Left kidney (tissue), 2 donors: ENCODE measurements around the gene PTPN12. TPM values are rescaled to one million over a fixed set of nuclear protein-coding genes. Genes with fewer than 3 reads are reported as not detected.
A peak's percentile ranks its signal among the peaks of the same experiment; 100 is the strongest.
"Not testable (repeated sequence)": the region's sequence is repeated elsewhere in the genome, so short reads cannot be mapped to it uniquely, and the experiment has no call there.

Source experiments
- DNase-seq: peaks from one replicate; pipeline ENCODE4 v3.0.0-alpha.2; 2013
- polyA plus RNA-seq: library from polyadenylated mRNA; unstranded; fragments of 120-200 nt; gene quantifications from one replicate; pipeline ENCODE4 v1.2.1, GENCODE V29; 2013; ENCODE audit not compliant: insufficient read length

Gene PTPN12
- polyA plus RNA-seq, 1 donor, result 113 TPM

DNA sequence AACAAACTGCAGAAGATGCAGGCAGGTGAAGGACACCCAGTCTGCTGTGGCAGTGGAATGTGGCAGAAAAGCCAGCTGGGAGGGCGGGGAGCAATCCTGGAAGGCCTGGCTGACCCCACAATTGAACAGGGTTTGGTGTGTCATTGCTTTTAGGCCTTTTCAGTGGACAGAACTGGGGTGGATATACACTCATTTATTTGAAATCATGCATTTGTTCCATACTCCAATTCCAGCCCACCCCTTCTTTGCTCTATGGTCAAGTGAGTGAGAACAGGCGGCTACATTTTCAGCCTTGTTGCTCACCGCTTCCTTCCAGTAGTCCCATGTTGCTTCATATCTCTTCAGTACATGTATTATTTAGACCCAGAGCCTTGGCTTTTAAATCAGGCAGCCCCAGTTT, 39.8 kb downstream of the PTPN12 start:
- DNase-seq, result no peak

DNA sequence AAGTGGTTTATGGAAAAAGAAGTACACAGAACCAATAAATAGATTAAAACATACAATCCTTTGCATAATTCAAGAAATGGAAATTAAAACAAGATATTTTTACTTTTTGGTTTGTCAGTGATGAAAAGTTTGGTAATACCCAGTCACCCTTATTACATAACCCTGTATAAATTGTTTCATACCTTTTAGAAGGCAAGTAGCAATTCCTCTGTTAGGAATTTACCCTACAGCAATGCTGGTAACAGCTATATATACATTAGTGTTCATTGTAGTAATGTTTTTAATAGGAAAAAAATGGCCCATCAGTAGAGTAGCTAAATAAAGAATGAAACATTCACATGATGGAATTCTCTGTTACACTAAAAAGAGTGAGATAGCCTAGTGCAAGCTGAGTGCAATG, 42.7 kb downstream of the PTPN12 start:
- no peak for DNase-seq

DNA sequence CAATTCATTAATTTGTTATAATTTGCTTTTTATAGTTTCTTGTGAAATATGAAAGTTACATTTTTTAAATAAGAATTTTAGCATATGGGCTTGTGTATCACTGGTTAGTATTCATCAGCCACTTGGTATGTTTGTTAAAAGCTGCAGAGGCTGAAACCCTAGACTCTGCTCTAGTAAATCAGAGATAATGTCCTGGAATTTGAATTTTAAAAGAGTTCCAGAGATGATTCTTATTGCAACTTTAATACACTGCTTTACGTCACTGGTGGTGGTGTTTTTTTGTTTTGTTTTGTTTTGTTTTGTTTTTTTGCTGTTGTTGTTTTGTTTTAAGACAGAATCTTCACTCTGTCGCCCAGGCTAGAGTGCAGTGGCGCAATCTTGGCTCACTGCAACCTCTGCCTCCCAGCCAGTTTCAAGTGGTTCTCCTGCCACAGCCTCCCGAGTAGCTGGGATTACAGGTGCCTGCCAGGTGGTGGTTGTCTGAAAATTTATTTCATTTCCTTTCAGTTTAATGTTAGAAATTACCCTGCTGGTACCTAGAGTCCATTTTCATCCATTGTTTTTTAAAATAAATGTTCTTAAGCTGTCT, 43.8 kb downstream of the PTPN12 start:
- no peak for DNase-seq

DNA sequence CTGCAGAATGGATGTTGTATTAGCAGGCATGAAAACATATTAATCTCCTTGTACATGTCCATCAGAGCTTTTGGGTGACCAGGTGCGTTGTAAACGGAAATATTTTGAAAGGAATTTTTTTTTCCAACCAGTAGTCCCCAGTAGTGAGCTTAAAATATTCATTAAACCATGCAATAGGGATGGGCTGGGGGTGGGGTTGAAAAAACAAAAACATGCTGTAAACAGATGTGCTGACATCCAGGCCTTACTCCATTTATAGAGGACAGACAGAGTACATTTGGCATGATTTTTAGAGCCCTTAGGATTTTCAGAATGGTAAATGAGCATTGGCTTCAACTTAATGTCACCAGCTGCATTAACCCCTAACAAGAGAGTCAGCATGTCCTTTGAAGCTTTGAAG, 50.2 kb downstream of the PTPN12 start:
- no peak for DNase-seq

DNA sequence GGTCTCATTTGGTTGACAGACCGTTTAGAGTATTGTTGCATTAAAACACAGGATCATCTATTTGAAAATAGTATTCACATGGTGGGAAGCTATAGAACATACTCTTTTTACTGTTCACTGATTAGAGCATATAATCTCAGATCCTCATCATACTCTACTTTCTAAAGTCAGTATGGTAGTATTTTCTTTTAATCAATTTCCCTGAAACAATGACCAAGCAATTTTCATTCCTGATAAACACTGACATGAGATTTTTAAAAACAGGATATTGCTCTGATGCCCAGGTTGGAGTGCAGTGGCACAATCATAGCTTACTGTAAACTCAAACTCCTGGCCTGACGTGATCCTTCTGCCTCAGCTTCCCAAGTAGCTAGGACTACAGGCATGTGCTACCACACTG, 63.9 kb downstream of the PTPN12 start:
- DNase-seq, result no peak

DNA sequence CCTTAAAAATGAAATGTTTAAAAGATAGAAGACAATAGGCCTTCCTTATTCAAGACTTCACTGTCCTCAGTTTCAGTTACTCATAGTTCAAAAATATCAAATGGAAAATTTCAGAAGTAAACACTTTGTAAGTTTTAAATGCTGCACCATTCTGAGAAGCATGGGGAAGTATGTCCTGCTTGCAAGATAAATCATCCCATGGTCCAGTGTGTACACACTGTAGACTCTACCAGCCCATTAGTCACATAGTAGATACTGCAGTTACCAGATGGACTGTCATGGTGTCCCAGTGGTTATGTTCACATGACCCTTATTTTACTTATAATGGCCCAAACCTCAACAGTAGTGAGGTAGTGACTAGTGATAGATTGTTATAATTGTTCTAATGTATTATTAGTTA, 69.5 kb downstream of the PTPN12 start:
- no peak for DNase-seq

DNA sequence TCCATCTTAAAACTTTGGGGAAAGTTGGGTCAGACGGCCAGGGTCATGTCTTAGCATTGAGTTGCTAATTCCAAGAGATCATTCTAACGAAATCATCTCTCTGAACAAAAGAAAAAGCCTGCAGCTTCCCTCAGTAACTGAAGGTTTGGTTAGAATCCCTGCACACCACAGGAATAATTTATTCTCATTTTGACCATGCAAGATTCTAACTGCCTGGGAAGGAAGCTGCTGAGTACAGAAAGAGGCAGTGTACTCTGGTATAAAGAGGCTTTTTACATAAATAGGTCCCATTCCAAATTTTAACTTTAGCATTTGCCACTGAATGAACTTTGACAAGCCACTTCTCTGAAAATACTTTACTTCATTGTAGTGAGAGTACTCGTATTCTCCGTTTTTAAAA, 82.2 kb downstream of the PTPN12 start:
- DNase-seq, result no peak

DNA sequence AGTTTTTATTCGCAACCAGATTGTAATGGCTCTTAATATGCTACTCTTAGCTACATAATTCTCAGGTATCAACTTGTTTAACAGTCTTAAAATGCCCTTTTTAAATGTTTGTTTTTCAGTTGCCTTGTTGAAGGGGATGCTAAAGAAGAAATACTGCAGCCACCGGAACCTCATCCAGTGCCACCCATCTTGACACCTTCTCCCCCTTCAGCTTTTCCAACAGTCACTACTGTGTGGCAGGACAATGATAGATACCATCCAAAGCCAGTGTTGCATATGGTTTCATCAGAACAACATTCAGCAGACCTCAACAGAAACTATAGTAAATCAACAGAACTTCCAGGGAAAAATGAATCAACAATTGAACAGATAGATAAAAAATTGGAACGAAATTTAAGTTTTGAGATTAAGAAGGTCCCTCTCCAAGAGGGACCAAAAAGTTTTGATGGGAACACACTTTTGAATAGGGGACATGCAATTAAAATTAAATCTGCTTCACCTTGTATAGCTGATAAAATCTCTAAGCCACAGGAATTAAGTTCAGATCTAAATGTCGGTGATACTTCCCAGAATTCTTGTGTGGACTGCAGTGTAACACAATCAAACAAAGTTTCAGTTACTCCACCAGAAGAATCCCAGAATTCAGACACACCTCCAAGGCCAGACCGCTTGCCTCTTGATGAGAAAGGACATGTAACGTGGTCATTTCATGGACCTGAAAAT, 89.7 kb downstream of the PTPN12 start:
- no peak for DNase-seq

DNA sequence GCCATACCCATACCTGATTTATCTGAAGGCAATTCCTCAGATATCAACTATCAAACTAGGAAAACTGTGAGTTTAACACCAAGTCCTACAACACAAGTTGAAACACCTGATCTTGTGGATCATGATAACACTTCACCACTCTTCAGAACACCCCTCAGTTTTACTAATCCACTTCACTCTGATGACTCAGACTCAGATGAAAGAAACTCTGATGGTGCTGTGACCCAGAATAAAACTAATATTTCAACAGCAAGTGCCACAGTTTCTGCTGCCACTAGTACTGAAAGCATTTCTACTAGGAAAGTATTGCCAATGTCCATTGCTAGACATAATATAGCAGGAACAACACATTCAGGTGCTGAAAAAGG, 90.2 kb downstream of the PTPN12 start:
- DNase-seq, result no peak

DNA sequence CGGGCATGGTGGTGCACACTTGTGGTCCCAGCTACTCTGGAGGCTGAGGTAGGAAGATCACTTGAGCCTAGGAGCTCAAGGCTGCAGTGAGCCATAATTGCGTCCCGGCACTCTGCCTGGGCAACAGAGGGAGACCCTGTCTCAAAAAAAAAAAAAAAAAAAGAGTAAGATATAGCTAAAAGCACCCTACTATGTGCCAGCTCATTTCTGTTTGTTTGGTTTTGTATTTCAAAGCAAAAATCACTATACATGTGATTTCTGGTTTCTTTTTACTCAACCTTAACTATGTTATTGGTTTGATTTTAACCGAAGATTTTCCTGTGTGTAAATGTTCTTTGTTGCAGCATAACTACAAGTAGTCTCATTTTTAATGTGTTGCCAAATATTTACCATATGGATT, 92.7 kb downstream of the PTPN12 start:
- no peak for DNase-seq

DNA sequence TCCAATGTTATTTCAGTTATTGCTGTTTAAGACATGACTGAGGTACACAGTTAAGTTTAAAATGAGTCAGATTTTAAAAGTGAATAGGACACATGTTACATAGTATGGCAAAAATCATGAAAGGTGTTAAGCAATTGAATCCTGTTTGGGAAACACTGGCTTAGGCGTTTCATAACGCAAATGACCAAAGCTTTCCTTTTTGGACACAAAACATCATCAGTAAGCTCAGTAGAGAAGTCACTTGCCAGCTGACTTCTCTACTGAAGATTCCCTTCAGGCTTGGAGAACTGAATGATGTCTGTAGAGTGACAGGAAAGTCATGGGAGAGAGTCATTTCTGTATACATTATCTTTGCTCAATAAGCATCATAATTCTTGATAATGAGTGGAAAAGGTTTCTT, 94.7 kb downstream of the PTPN12 start:
- DNase-seq, result no peak

DNA sequence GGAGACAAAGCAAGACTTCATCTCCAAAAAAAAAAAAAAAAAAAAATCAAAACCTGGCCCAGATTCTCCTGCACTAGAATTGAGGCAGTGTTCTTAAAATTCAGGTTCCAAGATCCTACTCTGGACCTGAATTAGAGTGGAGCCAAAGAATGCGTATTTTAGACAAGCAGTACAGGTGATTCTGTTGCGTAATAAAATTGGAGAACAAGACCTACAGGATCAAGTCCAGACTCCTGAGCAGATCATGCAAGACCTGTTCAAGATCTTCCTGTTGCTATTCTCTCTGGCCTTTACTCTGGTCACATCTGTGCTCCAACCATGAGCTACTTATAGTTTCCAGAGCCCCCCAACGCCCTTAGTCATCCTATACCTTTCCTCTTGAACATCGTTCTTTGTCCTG, 107.7 kb downstream of the PTPN12 start:
- no peak for DNase-seq

DNA sequence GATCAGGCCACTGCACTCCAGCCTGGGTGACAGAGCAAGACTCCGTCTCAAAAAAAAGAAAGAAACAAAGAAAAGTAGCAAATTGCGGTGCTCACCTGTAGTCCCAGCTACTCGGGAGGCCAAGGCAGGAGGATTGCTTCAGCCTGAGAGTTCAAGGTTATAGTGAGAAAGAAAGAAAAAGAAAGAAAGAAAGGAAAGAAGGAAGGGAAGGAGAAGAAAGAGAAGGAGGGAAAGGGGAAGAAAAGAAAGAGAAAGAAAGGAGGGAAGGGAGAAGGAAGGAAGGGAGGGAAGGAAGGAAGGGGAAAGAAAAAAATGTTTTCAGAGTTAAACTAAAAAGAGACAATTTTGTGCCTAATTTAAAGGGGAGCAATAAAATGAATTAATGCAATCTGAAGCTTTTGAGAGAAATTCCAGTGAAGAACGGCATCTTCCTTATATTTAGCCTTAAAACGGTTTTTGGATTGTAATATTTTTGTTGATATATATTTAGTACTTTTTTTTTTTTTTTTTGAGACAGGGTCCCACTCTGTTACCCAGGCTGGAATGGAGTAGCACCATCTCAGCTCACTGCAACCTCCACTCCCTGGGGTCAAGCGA, 111.7 kb downstream of the PTPN12 start:
- DNase-seq, result no peak

DNA sequence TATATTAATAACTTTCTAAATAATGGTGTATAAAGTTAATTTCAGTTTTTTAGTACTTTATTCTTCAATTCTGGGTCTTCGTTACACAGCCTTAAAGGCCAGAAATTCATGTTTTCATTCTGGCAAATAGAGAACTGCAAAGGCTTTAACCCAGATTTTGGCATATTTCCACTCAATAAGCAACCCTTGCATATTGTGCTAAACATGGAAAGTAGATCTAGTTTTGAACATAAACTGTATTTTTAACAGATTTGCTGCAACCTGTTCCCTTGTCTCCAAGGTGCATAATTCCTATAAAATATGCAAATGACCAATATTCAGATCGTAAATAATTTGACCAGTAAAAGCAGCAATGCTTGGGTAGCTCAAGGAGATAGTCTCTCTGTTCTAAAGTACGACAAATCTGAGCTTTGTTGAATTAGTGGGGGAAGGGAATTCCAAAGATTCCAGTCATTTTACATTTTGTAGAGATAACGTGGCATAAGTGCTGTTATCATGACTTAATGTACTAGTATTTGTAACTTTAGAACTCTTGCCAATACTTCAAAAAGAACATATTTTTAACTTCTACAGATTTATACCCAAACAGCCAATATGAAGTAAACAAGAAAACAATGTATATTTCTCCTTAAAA, 112.7 kb downstream of the PTPN12 start:
- no peak for DNase-seq

DNA sequence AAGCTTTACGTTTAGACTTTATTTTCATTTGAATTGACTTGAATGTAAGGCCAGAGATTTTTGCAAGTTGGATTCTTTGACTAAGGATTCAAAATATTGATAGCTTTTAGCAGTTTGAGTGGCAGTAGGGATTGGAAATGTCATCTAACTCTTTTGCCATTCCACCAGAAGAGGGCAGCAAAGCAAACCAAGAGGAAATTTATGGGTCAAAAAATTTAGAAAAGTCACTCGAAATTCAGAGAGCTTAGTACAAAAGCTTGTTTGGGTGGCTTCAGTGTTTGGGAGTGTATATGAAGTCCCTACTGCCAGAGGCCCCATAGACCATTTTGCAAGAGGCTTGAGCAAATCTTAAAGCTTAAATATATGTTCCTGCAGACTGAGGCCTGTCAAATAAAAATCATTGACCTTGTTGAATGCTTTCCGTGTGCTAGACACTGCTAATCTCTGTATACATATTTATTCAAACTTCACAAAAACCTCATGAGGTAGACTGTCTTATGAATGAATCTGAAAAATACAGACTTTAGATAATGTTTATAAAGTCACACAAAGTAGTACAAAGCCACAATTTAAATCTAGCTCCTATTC, 114.6 kb downstream of the PTPN12 start:
- DNase-seq, result no peak

DNA sequence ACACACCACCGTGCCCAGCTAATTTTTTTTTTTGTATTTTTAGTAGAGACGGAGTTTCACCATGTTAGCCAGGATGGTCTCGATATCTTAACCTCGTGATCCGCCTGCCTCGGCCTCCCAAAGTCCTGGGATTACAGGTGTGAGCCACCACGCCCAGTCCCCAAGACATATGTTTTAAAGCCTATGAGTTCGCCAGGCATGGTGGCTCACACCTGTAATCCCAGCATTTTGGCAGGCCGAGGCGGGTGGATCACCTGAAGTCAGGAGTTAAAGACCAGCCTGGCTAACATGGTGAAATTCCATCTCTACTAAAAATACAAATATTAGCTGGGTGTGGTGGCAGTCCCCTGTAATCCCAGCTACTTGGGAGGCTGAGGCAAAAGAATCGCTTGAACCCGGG, 115.7 kb downstream of the PTPN12 start:
- DNase-seq, result not testable (repeated sequence)

DNA sequence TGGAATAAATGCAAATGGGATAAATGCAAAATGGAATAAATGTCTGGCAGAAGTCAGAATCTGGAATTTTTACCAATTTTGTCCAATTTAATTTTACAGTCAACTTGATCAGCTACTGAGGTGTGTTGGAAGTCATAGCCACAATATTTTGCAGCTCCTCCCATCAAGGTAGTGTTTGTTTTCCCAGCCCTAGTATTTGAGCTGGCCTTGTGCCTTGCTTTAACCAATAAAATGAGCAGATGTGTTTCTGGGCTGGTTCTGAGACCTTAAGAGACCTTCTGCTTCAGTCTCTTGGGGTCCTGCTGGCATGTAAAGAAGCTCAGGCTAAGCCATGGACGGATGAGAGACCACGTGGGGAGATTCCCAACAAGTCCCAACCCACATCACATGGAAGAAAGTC, 116.5 kb downstream of the PTPN12 start:
- DNase-seq, result no peak

DNA sequence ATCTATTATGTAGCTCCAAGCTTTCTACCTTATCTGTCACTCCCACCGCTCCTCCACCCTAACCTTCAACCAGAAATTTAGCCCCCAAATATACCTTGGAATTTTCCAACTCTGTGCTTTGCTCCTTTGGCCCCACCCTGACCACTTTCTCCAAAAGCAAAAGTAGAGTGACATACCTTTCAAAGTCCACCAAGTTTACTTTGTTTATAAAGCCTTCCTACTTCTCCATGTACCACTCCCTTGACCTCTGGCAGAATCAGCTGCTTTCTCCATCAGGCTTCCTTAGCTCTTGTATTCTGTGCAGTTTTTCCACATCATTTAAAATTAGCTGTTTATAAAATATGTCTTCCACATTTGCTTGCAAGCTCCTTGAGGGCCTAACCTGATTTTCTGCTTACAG, 118.3 kb downstream of the PTPN12 start:
- no peak for DNase-seq

DNA sequence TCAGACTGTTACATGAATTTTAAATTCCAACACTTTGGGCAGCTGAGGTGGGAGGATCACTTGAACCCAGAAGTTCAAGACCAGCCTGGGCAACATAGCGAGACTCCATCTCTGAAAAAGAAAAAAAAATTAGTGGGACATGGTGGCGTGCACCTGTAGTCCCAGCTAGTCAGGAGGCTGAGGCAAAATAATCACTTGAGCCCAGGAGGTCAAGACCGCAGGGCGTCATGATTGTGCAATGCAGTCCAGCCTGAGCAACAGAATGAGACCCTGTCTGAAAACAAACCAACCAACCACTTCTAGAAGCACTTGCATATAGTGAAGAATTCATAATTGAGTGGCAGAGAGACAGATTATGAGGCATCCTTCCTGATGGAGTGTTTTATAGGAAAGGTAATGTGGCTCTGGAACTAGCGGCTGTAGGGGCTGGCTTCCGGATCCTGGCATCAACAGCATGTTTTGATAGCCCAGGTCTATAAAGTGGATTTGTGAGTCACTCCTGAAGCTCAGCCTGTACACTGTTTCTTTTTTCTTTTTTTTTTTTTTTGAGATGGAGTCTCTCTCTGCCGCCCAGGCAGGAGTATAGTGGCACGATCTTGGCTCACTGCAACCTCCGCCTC, 118.9 kb downstream of the PTPN12 start:
- no peak for DNase-seq

DNA sequence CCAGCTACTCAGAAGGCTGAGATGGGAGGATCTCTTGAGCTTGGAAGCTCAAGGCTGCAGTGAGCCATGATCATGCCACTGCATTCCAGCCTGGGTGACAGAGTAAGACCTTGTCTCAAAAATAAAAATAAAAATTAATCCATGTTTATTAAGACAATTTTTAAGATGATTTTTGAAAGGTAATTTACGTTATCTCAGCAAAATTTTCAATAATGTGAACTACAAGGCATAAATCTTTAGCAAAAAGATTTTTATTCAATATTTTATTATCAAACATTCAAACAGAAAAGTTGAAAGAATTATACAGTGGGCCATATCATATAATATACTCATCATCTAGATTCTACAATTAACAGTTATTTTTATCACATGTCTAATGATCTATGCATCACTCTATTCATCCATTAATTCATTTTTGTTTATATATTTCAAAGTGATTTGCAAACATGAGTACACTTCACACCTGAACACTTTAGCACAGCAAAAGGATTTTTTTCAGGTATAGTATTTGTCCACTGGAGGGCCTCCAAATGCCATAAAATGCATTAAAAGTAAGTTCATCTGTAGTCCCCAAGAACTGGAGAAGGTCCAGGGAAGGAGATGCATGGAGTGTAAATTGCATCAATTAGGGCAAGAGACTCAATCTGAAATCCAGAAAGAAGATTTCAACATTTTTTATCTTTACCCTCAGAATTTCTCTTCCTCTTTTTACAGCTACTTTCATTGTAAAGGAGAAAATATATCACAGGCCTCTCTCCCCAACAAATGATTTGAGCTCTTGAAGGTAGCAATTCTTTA, 120.5 kb downstream of the PTPN12 start:
- peak; percentile 46 for DNase-seq

DNA sequence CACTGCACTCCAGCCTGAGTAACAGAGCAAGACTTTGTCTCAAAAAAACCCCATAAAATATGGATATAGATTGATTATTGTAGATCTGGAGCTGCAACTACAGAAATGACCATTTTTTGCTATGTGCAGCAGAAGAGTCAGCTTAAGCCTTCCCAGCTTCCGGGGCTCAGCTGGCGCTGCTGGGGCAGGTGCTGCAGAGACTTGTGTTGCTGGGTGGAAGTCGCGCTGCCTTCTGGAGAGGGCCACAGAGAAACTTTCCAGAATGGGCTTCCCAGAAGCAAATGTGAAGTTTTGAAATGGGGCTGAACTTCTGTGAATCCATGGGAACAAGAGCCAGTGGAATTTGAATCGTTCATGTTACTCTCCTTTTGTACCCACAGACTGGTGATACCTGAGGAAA, 121.8 kb downstream of the PTPN12 start:
- DNase-seq, result no peak

DNA sequence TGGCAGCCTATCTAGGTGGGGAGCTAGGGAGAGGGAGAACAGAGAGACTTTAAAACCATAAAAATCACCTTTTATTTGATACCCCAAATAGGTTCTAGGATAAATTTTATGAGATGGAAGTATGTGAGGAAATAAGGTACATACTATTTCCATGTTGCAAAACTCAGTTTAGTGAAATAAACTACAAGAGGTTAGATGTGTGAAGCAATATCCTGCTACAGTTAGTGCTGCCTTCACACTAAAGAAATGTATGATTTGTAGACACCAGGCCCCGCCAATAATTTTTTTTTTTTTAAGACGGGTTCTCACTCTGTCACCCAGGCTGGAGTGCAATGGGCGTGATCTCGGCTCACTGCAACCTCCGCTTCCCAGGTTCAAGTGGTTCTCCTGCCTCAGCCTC, 124.7 kb downstream of the PTPN12 start:
- DNase-seq, result no peak
